H1 (cell line): ENCODE data around the gene SNAP25. TPM values are rescaled to one million over a fixed set of nuclear protein-coding genes. Genes with fewer than 3 reads are reported as not detected.

Source experiments
- CTCF ChIA-PET: fragments of 300-600 bp; sonication (Branson Sonifier 250); formaldehyde crosslinking; loops from one replicate; lab custom pipeline; 2021; ENCODE audit not compliant: partially characterized antibody; lab: Charles Lee
- POLR2A ChIA-PET: fragments of 300-600 bp; sonication (Branson Sonifier 250); formaldehyde crosslinking; loops from one replicate; lab custom pipeline; 2021; ENCODE audit warnings: inconsistent platforms; ENCODE audit not compliant: partially characterized antibody; lab: Charles Lee
- DNase-seq, 2 experiments: peaks; one replicate each; pipeline versions ENCODE4 v3.0.0 to v3.0.0-alpha.2; 2010 to 2022; ENCODE audit warnings: low spot score in 2 of 2, low read depth in 1 of 2, mixed read lengths in 1 of 2
- FAIRE-seq: peaks from 2 replicates; lab custom pipeline; 2011; peaks lifted over from hg19 to GRCh38; lab: Jason Lieb, UNC
- H2AFZ ChIP-seq: 2 replicates; pipeline ENCODE4 v1.8.1; 2012; ENCODE audit warnings: low read length, inconsistent platforms
- H2AK5ac ChIP-seq: 2 replicates; pipeline ENCODE4 v1.6.1; 2013; ENCODE audit warnings: low read depth, low read length
- H2BK120ac ChIP-seq: replicated peaks from 2 replicates; pipeline ENCODE3; 2013; ENCODE audit warnings: low read depth, low read length, inconsistent platforms
- H2BK12ac ChIP-seq: 2 replicates; pipeline ENCODE4 v1.6.1; 2013; ENCODE audit warnings: low read depth, low read length
- H2BK15ac ChIP-seq: 2 replicates; pipeline ENCODE4 v1.6.1; 2013; ENCODE audit warnings: low read length
- H2BK20ac ChIP-seq: 2 replicates; pipeline ENCODE4 v1.6.1; 2013; ENCODE audit warnings: low read length
- H2BK5ac ChIP-seq: 2 replicates; pipeline ENCODE4 v1.6.1; 2013; ENCODE audit warnings: low read depth, low read length
- H3K14ac ChIP-seq: 2 replicates; pipeline ENCODE4 v1.6.1; 2013; ENCODE audit warnings: inconsistent platforms; ENCODE audit not compliant: insufficient read length
- H3K18ac ChIP-seq: 2 replicates; pipeline ENCODE4 v1.6.1; 2013; ENCODE audit warnings: low read length; ENCODE audit errors: extremely low read depth
- H3K23ac ChIP-seq: 2 replicates; pipeline ENCODE4 v1.6.1; 2013; ENCODE audit warnings: inconsistent platforms; ENCODE audit not compliant: insufficient read length
- H3K23me2 ChIP-seq: 2 replicates; pipeline ENCODE4 v1.6.1; 2013; ENCODE audit warnings: low read depth, low read length
- H3K27ac ChIP-seq: 2 replicates; pipeline ENCODE4 v1.6.1; 2011; ENCODE audit warnings: low read depth, low read length, inconsistent platforms
- H3K27me3 ChIP-seq, 4 experiments: replicated peaks in 1 of 4; 1 replicate in 1 of 4; 2 replicates in 3 of 4; pipeline versions ENCODE4 v1.6.1 to v1.8.1; 2011 to 2013; ENCODE audit warnings: low read length in 3 of 4, mild to moderate bottlenecking in 3 of 4, inconsistent platforms in 2 of 4, mixed read lengths in 2 of 4, moderate library complexity in 1 of 4; ENCODE audit not compliant: control insufficient read depth in 3 of 4, insufficient read depth in 3 of 4; ENCODE audit errors: extremely low read depth in 1 of 4
- H3K36me3 ChIP-seq, 4 experiments: 2 replicates each; pipeline versions ENCODE4 v1.6.1 to v1.8.1; 2011 to 2013; ENCODE audit warnings: mild to moderate bottlenecking in 4 of 4, low read length in 3 of 4, moderate library complexity in 2 of 4, control low read depth in 1 of 4, inconsistent platforms in 1 of 4; ENCODE audit not compliant: insufficient read depth in 4 of 4, control insufficient read depth in 2 of 4
- H3K4ac ChIP-seq: replicated peaks from 2 replicates; pipeline ENCODE3; 2013; ENCODE audit warnings: low read length, low read depth, mixed read lengths, inconsistent platforms; ENCODE audit not compliant: insufficient read length
- H3K4me1 ChIP-seq, 4 experiments: replicated peaks in 1 of 4; 1 replicate in 1 of 4; 2 replicates in 3 of 4; pipeline versions ENCODE4 v1.6.1 to v1.8.1; 2011 to 2013; ENCODE audit warnings: low read length in 3 of 4, inconsistent platforms in 2 of 4, mixed read lengths in 1 of 4; ENCODE audit not compliant: insufficient read depth in 4 of 4, control insufficient read depth in 3 of 4
- H3K4me2 ChIP-seq, 2 experiments: 2 replicates each; pipeline versions ENCODE4 v1.6.1 to v1.8.1; 2011 to 2013; ENCODE audit warnings: low read depth in 2 of 2, low read length in 2 of 2, control low read depth in 1 of 2, inconsistent platforms in 1 of 2, mild to moderate bottlenecking in 1 of 2; ENCODE audit not compliant: insufficient read depth in 1 of 2
- H3K4me3 ChIP-seq, 4 experiments: fragments of 200-600, 300-600 bp in 1 of 4; sonication (generic), shearing (Covaris generic), sonication (Bioruptor Twin) in 1 of 4; 2 replicates each; pipeline versions ENCODE4 v1.5.1 to v1.8.1; 2011 to 2016; ENCODE audit warnings: low read length in 4 of 4, low read depth in 3 of 4, control low read depth in 2 of 4, inconsistent platforms in 2 of 4, mild to moderate bottlenecking in 2 of 4, mixed read lengths in 1 of 4, moderate library complexity in 1 of 4; ENCODE audit not compliant: insufficient read depth in 2 of 4; ENCODE audit errors: extremely low read depth in 1 of 4
- H3K56ac ChIP-seq: replicated peaks from 2 replicates; pipeline ENCODE3; 2013; ENCODE audit warnings: low read depth, mild to moderate bottlenecking, mixed read lengths, low read length, inconsistent platforms; ENCODE audit not compliant: insufficient read length
- H3K79me1 ChIP-seq: 2 replicates; pipeline ENCODE4 v1.6.1; 2013; ENCODE audit warnings: low read depth, low read length, control low read depth
- H3K79me2 ChIP-seq, 2 experiments: 2 replicates each; pipeline versions ENCODE4 v1.6.1 to v1.8.1; 2012 to 2013; ENCODE audit warnings: low read length in 2 of 2, mild to moderate bottlenecking in 2 of 2, inconsistent platforms in 1 of 2; ENCODE audit not compliant: insufficient read depth in 2 of 2, control insufficient read depth in 1 of 2
- H3K9ac ChIP-seq, 4 experiments: replicated peaks in 1 of 4; 1 replicate in 1 of 4; 2 replicates in 3 of 4; pipeline versions ENCODE4 v1.6.1 to v1.8.1; 2011 to 2013; ENCODE audit warnings: low read depth in 3 of 4, low read length in 3 of 4, control low read depth in 2 of 4, mild to moderate bottlenecking in 2 of 4, moderate library complexity in 2 of 4, inconsistent platforms in 1 of 4; ENCODE audit errors: extremely low read depth in 1 of 4
- H3K9me3 ChIP-seq, 2 experiments: 2 replicates each; pipeline versions ENCODE4 v1.6.1 to v1.8.1; 2012 to 2013; ENCODE audit warnings: mild to moderate bottlenecking in 2 of 2, moderate library complexity in 2 of 2, control low read depth in 1 of 2, inconsistent platforms in 1 of 2, low read depth in 1 of 2, low read length in 1 of 2, mixed read lengths in 1 of 2; ENCODE audit not compliant: insufficient read depth in 2 of 2
- H4K20me1 ChIP-seq, 2 experiments: replicated peaks in 1 of 2; 2 replicates each; pipeline versions ENCODE3 to v1.8.1; 2011 to 2013; ENCODE audit warnings: inconsistent platforms in 2 of 2, low read length in 2 of 2, mild to moderate bottlenecking in 1 of 2; ENCODE audit not compliant: insufficient read depth in 2 of 2, control insufficient read depth in 1 of 2
- H4K5ac ChIP-seq: 2 replicates; pipeline ENCODE4 v1.6.1; 2013; ENCODE audit warnings: low read length, low read depth, mixed read lengths, inconsistent platforms; ENCODE audit not compliant: insufficient read length
- H4K8ac ChIP-seq: 2 replicates; pipeline ENCODE4 v1.8.0; 2013; ENCODE audit warnings: mild to moderate bottlenecking, moderate library complexity, low read length, inconsistent platforms; ENCODE audit not compliant: insufficient read depth; ENCODE audit errors: extremely low read depth
- H4K91ac ChIP-seq: replicated peaks from 2 replicates; pipeline ENCODE3; 2013; ENCODE audit warnings: low read length, mixed read lengths, inconsistent platforms; ENCODE audit not compliant: insufficient read length
- CBX5 ChIP-seq: fragments of 300-800, 300-1000 bp; sonication (generic); IDR thresholded peaks from 2 replicates; pipeline ENCODE4 v1.7.1; 2016; ENCODE audit warnings: antibody characterized with exemption, low read length, low read depth
- CBX8 ChIP-seq: fragments of 300-800, 300-1000 bp; sonication (generic); IDR thresholded peaks from 2 replicates; pipeline ENCODE4 v1.7.1; 2016; ENCODE audit warnings: low read depth, low read length, borderline replicate concordance
- JUND ChIP-seq: IDR thresholded peaks from 2 replicates; pipeline ENCODE4 v1.6.1; 2011; ENCODE audit warnings: mild to moderate bottlenecking, improper control_type of control experiment, low read length
- KDM1A ChIP-seq: fragments of 200-600, 300-600 bp; sonication (generic); IDR thresholded peaks from 2 replicates; pipeline ENCODE4 v1.7.1; 2016; ENCODE audit warnings: mild to moderate bottlenecking, low read length, borderline replicate concordance
- MAFK ChIP-seq: IDR thresholded peaks from 2 replicates; pipeline ENCODE4 v1.6.1; 2012; ENCODE audit warnings: low read depth, mild to moderate bottlenecking, improper control_type of control experiment, low read length
- PHF8 ChIP-seq: fragments of 200-600 bp; sonication (generic); conservative IDR thresholded peaks from 2 replicates; pipeline ENCODE4 v1.7.1; 2012; ENCODE audit warnings: low read depth, mild to moderate bottlenecking, inconsistent platforms, low read length, moderate library complexity
- RNF2 ChIP-seq: fragments of 200-900, 300-1000 bp; sonication (generic); IDR thresholded peaks from 2 replicates; pipeline ENCODE4 v1.7.1; 2016; ENCODE audit warnings: borderline replicate concordance, low read depth, mild to moderate bottlenecking, antibody characterized with exemption, low read length; ENCODE audit not compliant: poor library complexity, severe bottlenecking; ENCODE audit errors: missing control alignments
- SP1 ChIP-seq: IDR thresholded peaks from 2 replicates; pipeline ENCODE4 v1.6.1; 2011; ENCODE audit warnings: low read depth, low read length
- TAF7 ChIP-seq: optimal IDR thresholded peaks from 2 replicates; pipeline ENCODE3; 2011; ENCODE audit warnings: low read depth, mild to moderate bottlenecking, inconsistent platforms, low read length, moderate library complexity, borderline replicate concordance
- ZNF274 ChIP-seq: IDR thresholded peaks from 2 replicates; pipeline ENCODE4 v1.7.0; 2012; ENCODE audit warnings: low read length, borderline replicate concordance; ENCODE audit errors: extremely low read depth
- WGBS, 2 experiments: shearing (Covaris generic) in 1 of 2; methylation state at CpG; one replicate each; pipeline versions ENCODE4 v1.1.6 to v1.1.7; 2013 to 2015; ENCODE audit warnings: low lambda C conversion rate in 2 of 2, mixed read lengths in 2 of 2, inconsistent platforms in 1 of 2, low coverage in 1 of 2, missing lambda C conversion rate in 1 of 2; ENCODE audit not compliant: insufficient replicate concordance in 2 of 2, insufficient coverage in 1 of 2, insufficient read length in 1 of 2; ENCODE audit errors: extremely low coverage in 1 of 2, missing lambda C conversion rate in 1 of 2; 5-methylcytosine and 5-hydroxymethylcytosine counted together
- polyA plus RNA-seq, 7 experiments: library from polyadenylated mRNA; depleted of rRNA in 3 of 7; stranded (reverse) in 5 of 7; unstranded in 2 of 7; fragments of >200 nt in 5 of 7; fragments of 200-250 nt in 2 of 7; gene quantifications; 1 replicate in 5 of 7; 2 replicates in 1 of 7; 4 replicates in 1 of 7; pipeline versions ENCODE4 v1.2.1 to v1.2.3, GENCODE V29; 2011 to 2013; ENCODE audit warnings: missing spikeins in 2 of 7, mixed read lengths in 2 of 7
- total RNA-seq: library from RNA; stranded (reverse); fragmentation: NEBNext Ultra II Directional; extraction: Animal tissue kit (Norgen Biotek cat#: 25700); gene quantifications from 2 replicates; pipeline ENCODE4 v1.2.1, GENCODE V29; 2021
- TF ChIP-seq, protein P1 (sequence below): IDR thresholded peaks from 2 replicates; pipeline ENCODE4 v1.6.1; 2012; ENCODE audit warnings: low read length, inconsistent platforms

SNAP25 gene
- total and polyA plus RNA-seq, 2 of the 8 experiments (the other 6 are each of a cell fraction or from before 2014, with no cell fraction given): 0.51 to 0.52 TPM

- Histone ChIP-seq H3K36me3 (no peaks in the 10 kb centered on the region), H3K56ac (no peak overlapping the region), H2BK12ac (no peak overlapping the region), H2BK5ac (no peak overlapping the region), H2BK15ac (no peak overlapping the region), H3K9me3 (no peaks in the 10 kb centered on the region), H4K5ac (no peak overlapping the region), H2AFZ (no peak overlapping the region), H4K91ac (no peak overlapping the region), H3K23ac (no peak overlapping the region), H3K27ac (no peak overlapping the region), H3K4me2 (no peak overlapping the region), H3K79me1 (no peaks in the 10 kb centered on the region), H3K4ac (no peak overlapping the region), H2BK120ac (no peak overlapping the region), H2BK20ac (no peak overlapping the region), H3K18ac (no peak overlapping the region), H4K20me1 (peaks cover 0 to 2% of the 10 kb centered on the region in 2 experiments), H3K27me3 (no peaks in the 10 kb centered on the region), H3K4me1 (peaks cover 0 to 6% (median 4%) of the 10 kb centered on the region in 4 experiments; a peak in 3 of 7 replicates), H3K9ac (no peak overlapping the region), H2AK5ac (no peak overlapping the region), H3K4me3 (no peak overlapping the region), H3K14ac (no peak overlapping the region), H3K79me2 (no peaks in the 10 kb centered on the region), H3K23me2 (no peaks in the 10 kb centered on the region), H4K8ac (no peak overlapping the region)
- DNase-seq (no peak), FAIRE-seq (no peak)
- 75% methylated on average over 1 of the region's 1 CpG; no CpG with 5 or more reads in 1 of the 2 experiments for WGBS, 2 experiments
- ChIA-PET CTCF (no interaction called here), POLR2A (no interaction called here)
- no peak for TF ChIP-seq KDM1A
- no peak for TF ChIP-seq JUND
- TF ChIP-seq SP1: no peak
- TF ChIP-seq, protein P1, sequence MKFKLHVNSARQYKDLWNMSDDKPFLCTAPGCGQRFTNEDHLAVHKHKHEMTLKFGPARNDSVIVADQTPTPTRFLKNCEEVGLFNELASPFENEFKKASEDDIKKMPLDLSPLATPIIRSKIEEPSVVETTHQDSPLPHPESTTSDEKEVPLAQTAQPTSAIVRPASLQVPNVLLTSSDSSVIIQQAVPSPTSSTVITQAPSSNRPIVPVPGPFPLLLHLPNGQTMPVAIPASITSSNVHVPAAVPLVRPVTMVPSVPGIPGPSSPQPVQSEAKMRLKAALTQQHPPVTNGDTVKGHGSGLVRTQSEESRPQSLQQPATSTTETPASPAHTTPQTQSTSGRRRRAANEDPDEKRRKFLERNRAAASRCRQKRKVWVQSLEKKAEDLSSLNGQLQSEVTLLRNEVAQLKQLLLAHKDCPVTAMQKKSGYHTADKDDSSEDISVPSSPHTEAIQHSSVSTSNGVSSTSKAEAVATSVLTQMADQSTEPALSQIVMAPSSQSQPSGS: no peak
- TF ChIP-seq MAFK: no peak
- no peak for TF ChIP-seq PHF8
- TF ChIP-seq CBX8: no peak
- no peak for TF ChIP-seq ZNF274
- TF ChIP-seq CBX5: no peak
- TF ChIP-seq RNF2: no peak
- TF ChIP-seq TAF7: no peak
These were observed 41.7 kb downstream of the SNAP25 start for GRCh38 chr20:10260316-10260715.
